Measurements from ENCODE around the gene PTPRG.

- TF ChIP-seq CTCF (IDR thresholded peaks at IDR 0.05; ENCODE audit: low read depth, low read length) (no peak), EZH2phosphoT487 (IDR thresholded peaks at IDR 0.05; ENCODE audit: low read depth) (no peak)
These were observed 162.8 kb downstream of the PTPRG start for GRCh38 chr3:61724183-61724582.

All from OCI-LY3 (cell line).